ENCODE measurements around the gene PLVAP. TPM values are rescaled to one million over a fixed set of nuclear protein-coding genes. Genes with fewer than 3 reads are reported as not detected.

Gene PLVAP
- polyA plus RNA-seq, 1 donor (not counting 4 experiments of a cell fraction or from before 2014, with no cell fraction given) = not detected

DNA sequence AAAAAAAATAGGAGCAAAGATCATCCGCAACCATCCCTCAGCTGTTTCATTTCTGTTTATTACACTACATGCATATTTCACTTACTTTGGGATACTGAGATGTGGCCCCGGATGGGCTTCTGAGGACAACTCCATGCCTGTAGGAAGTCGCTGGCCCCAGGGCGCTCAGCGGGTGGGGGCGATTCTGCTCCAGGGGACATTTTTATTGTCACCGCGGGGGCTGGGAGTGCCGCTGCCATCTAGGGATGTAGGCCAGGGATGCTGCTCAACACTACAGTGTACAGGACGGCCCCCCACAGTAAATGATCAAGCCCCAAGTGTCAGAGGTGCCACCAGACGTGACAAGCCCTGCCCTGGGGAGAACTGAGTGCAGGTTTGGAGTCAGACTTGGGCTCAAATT, 34.7 kb upstream of the PLVAP start:
- Histone ChIP-seq H3K27me3 (ENCODE audit: control insufficient read depth, extremely low read depth, insufficient read depth, low read length) (no peaks in the 10 kb centered on the region), H3K4me1 (ENCODE audit: control insufficient read depth, extremely low read depth, insufficient read depth, low read length) (no peaks in the 10 kb centered on the region), H2AFZ (ENCODE audit: control insufficient read depth, low read length) (no peak overlapping the region), H3K4me3 (ENCODE audit: control insufficient read depth in 2 of 3, extremely low read depth in 1 of 3, insufficient read depth in 2 of 3, low read depth in 1 of 3, low read length in 3 of 3) (no peak overlapping the region), H3K9me3 (ENCODE audit: control insufficient read depth, low read depth, low read length) (no peaks in the 10 kb centered on the region), H4K20me1 (ENCODE audit: control insufficient read depth, extremely low read depth, insufficient read depth, low read length) (no peaks in the 10 kb centered on the region), H3K4me2 (ENCODE audit: control insufficient read depth, extremely low read depth, insufficient read depth, low read depth, low read length) (no peak overlapping the region), H3K9me1 (ENCODE audit: control insufficient read depth, extremely low read depth, insufficient read depth, low read length) (no peaks in the 10 kb centered on the region), H3K27ac (ENCODE audit: control insufficient read depth, insufficient read depth, low read length) (no peak overlapping the region), H3K9ac (ENCODE audit: control insufficient read depth, extremely low read depth, insufficient read depth, low read length) (no peak overlapping the region), H3K79me2 (ENCODE audit: control insufficient read depth, insufficient read depth, low read length) (no peaks in the 10 kb centered on the region), H3K36me3 (ENCODE audit: control insufficient read depth in 2 of 2, extremely low read depth in 1 of 2, insufficient read depth in 2 of 2, low read length in 2 of 2) (no peaks in the 10 kb centered on the region)
- FAIRE-seq (no peak), DNase-seq (ENCODE audit: low read depth, low spot score) (no peak)
- dilution Hi-C loops (cut with MboI; ENCODE audit: extremely low pct_ligation_motif_present, low sequenced_read_pairs) = no loop called here
- TF ChIP-seq EZH2 (IDR thresholded peaks at IDR 0.05; ENCODE audit: low read length) = no peak
- TF ChIP-seq, protein P1, sequence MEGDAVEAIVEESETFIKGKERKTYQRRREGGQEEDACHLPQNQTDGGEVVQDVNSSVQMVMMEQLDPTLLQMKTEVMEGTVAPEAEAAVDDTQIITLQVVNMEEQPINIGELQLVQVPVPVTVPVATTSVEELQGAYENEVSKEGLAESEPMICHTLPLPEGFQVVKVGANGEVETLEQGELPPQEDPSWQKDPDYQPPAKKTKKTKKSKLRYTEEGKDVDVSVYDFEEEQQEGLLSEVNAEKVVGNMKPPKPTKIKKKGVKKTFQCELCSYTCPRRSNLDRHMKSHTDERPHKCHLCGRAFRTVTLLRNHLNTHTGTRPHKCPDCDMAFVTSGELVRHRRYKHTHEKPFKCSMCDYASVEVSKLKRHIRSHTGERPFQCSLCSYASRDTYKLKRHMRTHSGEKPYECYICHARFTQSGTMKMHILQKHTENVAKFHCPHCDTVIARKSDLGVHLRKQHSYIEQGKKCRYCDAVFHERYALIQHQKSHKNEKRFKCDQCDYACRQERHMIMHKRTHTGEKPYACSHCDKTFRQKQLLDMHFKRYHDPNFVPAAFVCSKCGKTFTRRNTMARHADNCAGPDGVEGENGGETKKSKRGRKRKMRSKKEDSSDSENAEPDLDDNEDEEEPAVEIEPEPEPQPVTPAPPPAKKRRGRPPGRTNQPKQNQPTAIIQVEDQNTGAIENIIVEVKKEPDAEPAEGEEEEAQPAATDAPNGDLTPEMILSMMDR (optimal IDR thresholded peaks at IDR 0.05 in 1 of 3, IDR thresholded peaks at IDR 0.05 in 1 of 3, conservative IDR thresholded peaks at IDR 0.05 in 1 of 3; ENCODE audit: extremely low read depth in 1 of 3, insufficient read depth in 2 of 3, low read length in 3 of 3) = no peak

DNA sequence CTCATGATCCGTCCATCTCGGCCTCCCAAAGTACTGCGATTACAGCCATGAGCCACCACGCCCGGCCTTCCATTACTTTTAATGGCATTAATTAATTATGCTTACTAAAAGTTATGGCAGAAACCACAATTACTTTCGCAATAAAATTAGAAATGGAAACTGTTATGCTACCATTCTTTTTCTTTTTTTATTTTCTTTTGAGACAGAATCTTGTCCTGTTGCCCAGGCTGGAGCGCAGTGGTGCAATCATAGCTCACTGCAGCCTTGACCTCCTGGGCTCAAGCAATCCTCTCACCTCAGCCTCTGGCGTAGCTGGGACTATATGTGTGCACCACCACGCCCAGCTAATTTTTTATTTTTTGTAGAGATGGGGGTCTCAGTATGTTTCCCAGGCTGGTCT, 32.8 kb upstream of the PLVAP start:
- dilution Hi-C loops (cut with MboI; ENCODE audit: extremely low pct_ligation_motif_present, low sequenced_read_pairs) = no loop called here
- H3K9me3 ChIP-seq (ENCODE audit: control insufficient read depth, low read depth, low read length) = no peaks in the 10 kb centered on the region
- H3K4me3 ChIP-seq (ENCODE audit: control insufficient read depth in 2 of 3, extremely low read depth in 1 of 3, insufficient read depth in 2 of 3, low read depth in 1 of 3, low read length in 3 of 3) = no peak overlapping the region
- TF ChIP-seq, protein P1 (optimal IDR thresholded peaks at IDR 0.05 in 1 of 3, IDR thresholded peaks at IDR 0.05 in 1 of 3, conservative IDR thresholded peaks at IDR 0.05 in 1 of 3; ENCODE audit: extremely low read depth in 1 of 3, insufficient read depth in 2 of 3, low read length in 3 of 3) = no peak
- no peak for TF ChIP-seq EZH2 (IDR thresholded peaks at IDR 0.05; ENCODE audit: low read length)
- H3K79me2 ChIP-seq (ENCODE audit: control insufficient read depth, insufficient read depth, low read length) = no peaks in the 10 kb centered on the region
- FAIRE-seq (no peak), DNase-seq (ENCODE audit: low read depth, low spot score) (no peak)
- H3K27ac ChIP-seq (ENCODE audit: control insufficient read depth, insufficient read depth, low read length) = no peak overlapping the region
- no peaks in the 10 kb centered on the region for H3K9me1 ChIP-seq (ENCODE audit: control insufficient read depth, extremely low read depth, insufficient read depth, low read length)
- H4K20me1 ChIP-seq (ENCODE audit: control insufficient read depth, extremely low read depth, insufficient read depth, low read length) = no peaks in the 10 kb centered on the region
- no peak overlapping the region for H3K4me2 ChIP-seq (ENCODE audit: control insufficient read depth, extremely low read depth, insufficient read depth, low read depth, low read length)
- H3K36me3 ChIP-seq (ENCODE audit: control insufficient read depth in 2 of 2, extremely low read depth in 1 of 2, insufficient read depth in 2 of 2, low read length in 2 of 2) = no peaks in the 10 kb centered on the region
- no peaks in the 10 kb centered on the region for H3K27me3 ChIP-seq (ENCODE audit: control insufficient read depth, extremely low read depth, insufficient read depth, low read length)
- no peaks in the 10 kb centered on the region for H3K4me1 ChIP-seq (ENCODE audit: control insufficient read depth, extremely low read depth, insufficient read depth, low read length)
- no peak overlapping the region for H3K9ac ChIP-seq (ENCODE audit: control insufficient read depth, extremely low read depth, insufficient read depth, low read length)
- no peak overlapping the region for H2AFZ ChIP-seq (ENCODE audit: control insufficient read depth, low read length)

Data from keratinocyte (primary cell).